Endothelial cell of umbilical vein (primary cell): ENCODE results near the gene HLA-B.

Experiments used
- CTCF ChIP-seq, 2 donors: IDR thresholded peaks; 1 replicate in 1 of 2; 2 replicates in 1 of 2; pipeline ENCODE4 v1.5.1; 2011; ENCODE audit warnings: low read length in 2 of 2, mild to moderate bottlenecking in 2 of 2, moderate library complexity in 2 of 2, control low read depth in 1 of 2, inconsistent platforms in 1 of 2, low read depth in 1 of 2; ENCODE audit not compliant: insufficient read depth in 1 of 2; ENCODE audit errors: extremely low read depth in 1 of 2
- POLR2A ChIP-seq: IDR thresholded peaks from 2 replicates; pipeline ENCODE4 v1.6.1; 2012; ENCODE audit warnings: low read depth, mild to moderate bottlenecking, control low read depth, low read length

- TF ChIP-seq POLR2A (no peak), CTCF (IDR thresholded peaks at IDR 0.05; ENCODE audit: extremely low read depth in 1 of 2, insufficient read depth in 1 of 2, low read depth in 1 of 2, low read length in 2 of 2) (no peak)
Observed at GRCh38 chr6:31308050-31308844, 48.7 kb downstream of the HLA-B start.
